KMS-11 (cell line): Measurements from ENCODE around the gene PRR9.

Experiments used
- H2AFZ ChIP-seq: fragments of 200-600 bp; sonication (generic); 2 replicates; pipeline ENCODE4 v1.6.1; 2016; ENCODE audit warnings: antibody characterized with exemption, mixed run types, low read depth
- H3K27ac ChIP-seq: fragments of 200-600 bp; sonication (generic); 2 replicates; pipeline ENCODE4 v1.6.1; 2016; ENCODE audit warnings: mild to moderate bottlenecking, mixed run types
- H3K27me3 ChIP-seq: fragments of 200-600 bp; sonication (generic); 2 replicates; pipeline ENCODE4 v1.6.1; 2017; ENCODE audit warnings: mild to moderate bottlenecking, low read depth, mixed run types, moderate library complexity; ENCODE audit not compliant: insufficient read depth
- H3K36me3 ChIP-seq: fragments of 200-600 bp; sonication (generic); 2 replicates; pipeline ENCODE4 v1.6.1; 2017; ENCODE audit warnings: mild to moderate bottlenecking, mixed run types; ENCODE audit not compliant: insufficient read depth
- H3K4me1 ChIP-seq: fragments of 200-600 bp; sonication (generic); 2 replicates; pipeline ENCODE4 v1.6.1; 2016; ENCODE audit warnings: mild to moderate bottlenecking, low read depth, mixed run types; ENCODE audit not compliant: poor library complexity, severe bottlenecking
- H3K4me2 ChIP-seq: fragments of 200-600 bp; sonication (generic); 2 replicates; pipeline ENCODE4 v1.7.0; 2016; ENCODE audit warnings: mild to moderate bottlenecking, mixed run types
- H3K4me3 ChIP-seq: fragments of 200-600 bp; sonication (generic); IDR thresholded peaks from 2 replicates; pipeline ENCODE4 v1.6.1; 2017; ENCODE audit warnings: low read depth, low read length, mixed read lengths; ENCODE audit not compliant: insufficient read depth
- H3K79me2 ChIP-seq: fragments of 200-600 bp; sonication (generic); 2 replicates; pipeline ENCODE4 v1.6.1; 2016; ENCODE audit warnings: low read depth, mixed run types; ENCODE audit not compliant: insufficient read depth
- H3K9ac ChIP-seq: fragments of 200-600 bp; sonication (generic); 2 replicates; pipeline ENCODE4 v1.6.1; 2016; ENCODE audit warnings: mild to moderate bottlenecking, mixed run types
- H4K20me1 ChIP-seq: fragments of 200-600 bp; sonication (generic); 2 replicates; pipeline ENCODE4 v1.6.1; 2016; ENCODE audit warnings: mild to moderate bottlenecking, mixed run types; ENCODE audit not compliant: insufficient read depth
- CTCF ChIP-seq: fragments of 200-600 bp; sonication (generic); conservative IDR thresholded peaks from 2 replicates; pipeline ENCODE4 v1.6.1; 2017; ENCODE audit warnings: low read depth, mild to moderate bottlenecking, antibody characterized with exemption, low read length, moderate library complexity, mixed read lengths

PRR9 gene

GRCh38 chr1:153212201-153212600 lies 5.2 kb upstream of the PRR9 start:
- no peak for TF ChIP-seq CTCF
- no peaks in the 10 kb centered on the region for H3K79me2 ChIP-seq

GRCh38 chr1:153213519-153213918 lies 3.9 kb upstream of the PRR9 start:
- Histone ChIP-seq H2AFZ (no peak overlapping the region), H4K20me1 (no peaks in the 10 kb centered on the region), H3K36me3 (no peaks in the 10 kb centered on the region), H3K9ac (no peak overlapping the region), H3K27me3 (no peaks in the 10 kb centered on the region), H3K4me2 (no peak overlapping the region), H3K79me2 (no peaks in the 10 kb centered on the region), H3K4me3 (no peak overlapping the region), H3K27ac (no peak overlapping the region), H3K4me1 (no peaks in the 10 kb centered on the region)
- no peak for TF ChIP-seq CTCF

More at GRCh38 chr1:153212201-153212600, 5.2 kb upstream of the PRR9 start:
- no peak overlapping the region for H2AFZ ChIP-seq
- no peaks in the 10 kb centered on the region for H3K27me3 ChIP-seq
- H3K4me1 ChIP-seq: no peaks in the 10 kb centered on the region
- no peak overlapping the region for H3K4me2 ChIP-seq
- H3K4me3 ChIP-seq: no peak overlapping the region
- H3K27ac ChIP-seq: no peak overlapping the region
- no peaks in the 10 kb centered on the region for H4K20me1 ChIP-seq
- H3K9ac ChIP-seq: no peak overlapping the region
- H3K36me3 ChIP-seq: no peaks in the 10 kb centered on the region

GRCh38 chr1:153217744-153218416 lies 496 bp downstream of the PRR9 start:
- Histone ChIP-seq H3K36me3 (no peaks in the 10 kb centered on the region), H3K27ac (no peak overlapping the region), H4K20me1 (no peaks in the 10 kb centered on the region), H3K4me1 (no peaks in the 10 kb centered on the region), H3K27me3 (no peaks in the 10 kb centered on the region), H3K9ac (no peak overlapping the region), H3K79me2 (no peaks in the 10 kb centered on the region), H3K4me2 (no peak overlapping the region), H3K4me3 (no peak overlapping the region), H2AFZ (no peak overlapping the region)
- no peak for TF ChIP-seq CTCF

- Histone ChIP-seq H3K4me3 (no peak overlapping the region), H3K4me2 (no peak overlapping the region), H2AFZ (no peak overlapping the region), H3K27me3 (no peaks in the 10 kb centered on the region), H3K27ac (no peak overlapping the region), H4K20me1 (no peaks in the 10 kb centered on the region), H3K36me3 (no peaks in the 10 kb centered on the region), H3K4me1 (peaks cover 9% of the 10 kb centered on the region), H3K79me2 (no peaks in the 10 kb centered on the region), H3K9ac (no peak overlapping the region)
- no peak for TF ChIP-seq CTCF
These were observed 3.4 kb downstream of the PRR9 start for GRCh38 chr1:153220606-153221303.
